HG03378 (cell line): ENCODE measurements around the gene ADAMTS3.
"Not testable (repeated sequence)": the region's sequence is repeated elsewhere in the genome, so short reads cannot be mapped to it uniquely, and the experiment has no call there.

ENCODE experiments used
- ATAC-seq: cut with Tn5 transposase; IDR thresholded peaks from one replicate; pipeline ENCODE4 v1.9.1; 2021; ENCODE audit warnings: mild to moderate bottlenecking, moderate library complexity; ENCODE audit not compliant: unreplicated experiment

Gene ADAMTS3

GRCh38 chr4:72553540-72554337 lies 15.3 kb downstream of the ADAMTS3 start:
- no peak for ATAC-seq

GRCh38 chr4:72552447-72552846 lies 16.6 kb downstream of the ADAMTS3 start:
- no peak for ATAC-seq

- no peak for ATAC-seq
Observed at GRCh38 chr4:72546456-72546855, 22.6 kb downstream of the ADAMTS3 start.

GRCh38 chr4:72540694-72541093 lies 28.3 kb downstream of the ADAMTS3 start:
- not testable (repeated sequence) for ATAC-seq

- ATAC-seq = no peak
Observed at GRCh38 chr4:72538006-72538405, 31.0 kb downstream of the ADAMTS3 start.

- ATAC-seq = no peak
Observed at GRCh38 chr4:72536443-72536842, 32.6 kb downstream of the ADAMTS3 start.

- no peak for ATAC-seq
Observed at GRCh38 chr4:72531768-72532290, 37.2 kb downstream of the ADAMTS3 start.

GRCh38 chr4:72531322-72531721 lies 37.7 kb downstream of the ADAMTS3 start:
- ATAC-seq = no peak

- no peak for ATAC-seq
Observed at GRCh38 chr4:72529148-72529822, 39.7 kb downstream of the ADAMTS3 start.

GRCh38 chr4:72527038-72527646 lies 41.9 kb downstream of the ADAMTS3 start:
- ATAC-seq = no peak

- no peak for ATAC-seq
Observed at GRCh38 chr4:72525938-72526337, 43.1 kb downstream of the ADAMTS3 start.

- ATAC-seq = no peak
Observed at GRCh38 chr4:72522440-72522839, 46.6 kb downstream of the ADAMTS3 start.

- no peak for ATAC-seq
Observed at GRCh38 chr4:72513227-72513626, 55.8 kb downstream of the ADAMTS3 start.

GRCh38 chr4:72507860-72508419 lies 61.1 kb downstream of the ADAMTS3 start:
- no peak for ATAC-seq

- no peak for ATAC-seq
Observed at GRCh38 chr4:72507167-72507566, 61.9 kb downstream of the ADAMTS3 start.

GRCh38 chr4:72505314-72505744 lies 63.7 kb downstream of the ADAMTS3 start:
- ATAC-seq = peak; percentile 87

- no peak for ATAC-seq
Observed at GRCh38 chr4:72500214-72500613, 68.8 kb downstream of the ADAMTS3 start.

- ATAC-seq = no peak
Observed at GRCh38 chr4:72496119-72496518, 72.9 kb downstream of the ADAMTS3 start.

GRCh38 chr4:72494156-72494555 lies 74.9 kb downstream of the ADAMTS3 start:
- no peak for ATAC-seq

GRCh38 chr4:72489267-72489666 lies 79.8 kb downstream of the ADAMTS3 start:
- no peak for ATAC-seq

- no peak for ATAC-seq
Observed at GRCh38 chr4:72486991-72487390, 82.0 kb downstream of the ADAMTS3 start.
